A673 (cell line): ENCODE results near the gene BCL10.

Source experiments
- CTCF ChIP-seq: fragments of 300-800, 200-600 bp; sonication (generic); conservative IDR thresholded peaks from 2 replicates; pipeline ENCODE4 v1.5.1; 2017; ENCODE audit warnings: low read depth, mild to moderate bottlenecking, antibody characterized with exemption, low read length, moderate library complexity, mixed read lengths
- EZH2 ChIP-seq: fragments of 200-600 bp; sonication (generic); IDR thresholded peaks from 2 replicates; pipeline ENCODE4 v1.6.1; 2017; ENCODE audit warnings: borderline replicate concordance, low read depth, mild to moderate bottlenecking, mixed read lengths, antibody characterized with exemption, low read length; ENCODE audit not compliant: poor library complexity, severe bottlenecking

- TF ChIP-seq CTCF (no peak), EZH2 (no peak)
These were observed 6.0 kb upstream of the BCL10 start for GRCh38 chr1:85282424-85282823.
